LNCaP clone FGC (cell line): ENCODE data around the gene TRIP12.

ENCODE experiments used
- DNase-seq: peaks from one replicate; pipeline ENCODE4 v3.0.0-alpha.2; 2011; ENCODE audit warnings: low read depth
- H3K4me3 ChIP-seq: 2 replicates; pipeline ENCODE4 v1.5.1; 2011; ENCODE audit warnings: mild to moderate bottlenecking, low read depth, low read length, control low read depth
- CTCF ChIP-seq: IDR thresholded peaks from 2 replicates; pipeline ENCODE4 v1.5.1; 2012; ENCODE audit warnings: mild to moderate bottlenecking; ENCODE audit not compliant: control insufficient read depth, insufficient read depth; ENCODE audit errors: extremely low read depth

Gene TRIP12

GRCh38 chr2:229718057-229718456 is 203.8 kb downstream of the TRIP12 start:
- TF ChIP-seq CTCF, result no peak
- DNase-seq, result no peak
- no peak overlapping the region for H3K4me3 ChIP-seq

- TF ChIP-seq CTCF, result peak; percentile 63
- H3K4me3 ChIP-seq, result no peak overlapping the region
- no peak for DNase-seq
Observed at GRCh38 chr2:229715895-229716507, 205.8 kb downstream of the TRIP12 start.

GRCh38 chr2:229714736-229715541 is 206.9 kb downstream of the TRIP12 start:
- TF ChIP-seq CTCF, result no peak
- peak overlapping the region; percentile 34 for H3K4me3 ChIP-seq
- DNase-seq, result peak; percentile 13

- no peak for TF ChIP-seq CTCF
- DNase-seq, result no peak
Observed at GRCh38 chr2:229714080-229714735, 207.6 kb downstream of the TRIP12 start, which contains the start of gene DNER. Gene DNER (minus strand): TSS chr2:229714555. CDS start chr2:229714423, 132 bp downstream.

More at GRCh38 chr2:229714080-229714735, 207.6 kb downstream of the TRIP12 start, which contains the start of gene DNER:
- peak within 1 kb of the TSS; percentile 34 for H3K4me3 ChIP-seq
